HUDEP-2 (cell line): ENCODE data around the gene POLD3.

Experiments used
- DNase-seq, 76 experiments: peaks; one replicate each; lab custom pipeline; 2025; ENCODE audit not compliant: unreplicated experiment in 76 of 76; lab: John Stamatoyannopoulos, UW

The POLD3 gene, protein sequence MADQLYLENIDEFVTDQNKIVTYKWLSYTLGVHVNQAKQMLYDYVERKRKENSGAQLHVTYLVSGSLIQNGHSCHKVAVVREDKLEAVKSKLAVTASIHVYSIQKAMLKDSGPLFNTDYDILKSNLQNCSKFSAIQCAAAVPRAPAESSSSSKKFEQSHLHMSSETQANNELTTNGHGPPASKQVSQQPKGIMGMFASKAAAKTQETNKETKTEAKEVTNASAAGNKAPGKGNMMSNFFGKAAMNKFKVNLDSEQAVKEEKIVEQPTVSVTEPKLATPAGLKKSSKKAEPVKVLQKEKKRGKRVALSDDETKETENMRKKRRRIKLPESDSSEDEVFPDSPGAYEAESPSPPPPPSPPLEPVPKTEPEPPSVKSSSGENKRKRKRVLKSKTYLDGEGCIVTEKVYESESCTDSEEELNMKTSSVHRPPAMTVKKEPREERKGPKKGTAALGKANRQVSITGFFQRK

DNA sequence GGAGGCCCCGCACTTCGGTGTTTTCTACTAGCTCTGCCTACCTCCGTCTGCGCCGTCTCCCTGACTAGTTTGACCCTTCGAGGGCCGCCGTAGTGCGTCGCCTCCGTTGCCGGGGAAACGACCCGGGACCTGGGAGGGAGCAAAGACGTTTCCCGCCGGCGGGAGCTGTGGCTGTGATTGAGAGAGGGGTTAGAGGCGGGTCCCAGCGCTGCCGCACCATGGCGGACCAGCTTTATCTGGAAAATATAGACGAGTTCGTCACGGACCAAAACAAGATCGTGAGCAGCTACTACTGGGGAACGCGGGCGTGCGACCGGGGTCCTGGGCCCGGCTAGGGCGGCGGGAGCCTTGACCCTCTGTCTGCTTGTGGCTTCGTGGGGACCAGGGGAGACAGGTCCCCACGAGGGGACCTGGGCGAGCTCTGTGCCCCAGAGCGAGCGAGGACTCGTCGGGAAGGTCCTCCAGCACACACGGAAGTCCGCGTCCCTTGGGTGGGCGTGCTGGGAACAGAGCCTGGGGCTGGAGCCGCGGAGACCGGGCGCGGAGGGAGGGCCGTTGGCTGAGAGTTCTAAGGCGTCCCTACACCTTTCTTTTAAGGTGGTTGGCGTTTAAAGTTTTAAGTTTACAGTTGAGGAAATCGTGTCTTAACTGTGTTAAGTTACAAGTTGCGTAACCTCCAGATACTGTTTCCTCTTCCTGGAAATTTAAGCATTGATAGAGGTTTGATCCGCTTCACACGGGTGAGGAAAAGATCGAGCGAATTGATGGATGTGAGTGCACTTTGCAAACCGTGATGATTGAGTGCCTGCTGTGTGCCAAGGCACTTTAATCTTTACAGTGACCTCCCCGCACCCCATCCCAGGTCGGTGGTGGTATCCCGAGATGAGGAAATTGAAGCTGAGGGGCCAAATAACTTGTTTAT lies at the start of gene POLD3:
POLD3 (plus strand) TSS at position 142 of the 922 bp plus-strand sequence; CDS start at position 219, 77 bp downstream.
- DNase-seq: peak; percentile 12 to 93 (median 86)

- DNase-seq: no peak
These were observed 48.4 kb upstream of the POLD3 start for GRCh38 chr11:74543991-74544390.

DNA sequence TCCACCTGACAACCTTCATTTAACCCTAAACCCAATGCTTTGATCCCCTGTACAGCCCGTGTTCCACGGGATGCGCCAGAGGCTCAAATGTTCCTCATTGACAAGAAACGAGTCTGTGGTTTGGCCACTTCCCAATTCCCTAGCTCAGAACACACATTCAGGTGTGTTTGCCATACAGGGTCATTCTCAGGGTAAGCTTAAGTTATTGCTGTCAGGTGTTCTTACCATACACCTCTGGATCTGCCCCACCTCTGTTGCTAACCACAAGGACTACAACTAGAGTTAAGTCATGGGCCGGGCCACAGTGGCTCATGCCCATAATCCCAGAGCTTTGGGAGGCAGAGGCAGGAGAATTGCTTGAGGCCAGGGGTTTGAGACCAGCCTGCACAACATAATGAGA lies 45.6 kb upstream of the POLD3 start:
- no peak for DNase-seq

DNA sequence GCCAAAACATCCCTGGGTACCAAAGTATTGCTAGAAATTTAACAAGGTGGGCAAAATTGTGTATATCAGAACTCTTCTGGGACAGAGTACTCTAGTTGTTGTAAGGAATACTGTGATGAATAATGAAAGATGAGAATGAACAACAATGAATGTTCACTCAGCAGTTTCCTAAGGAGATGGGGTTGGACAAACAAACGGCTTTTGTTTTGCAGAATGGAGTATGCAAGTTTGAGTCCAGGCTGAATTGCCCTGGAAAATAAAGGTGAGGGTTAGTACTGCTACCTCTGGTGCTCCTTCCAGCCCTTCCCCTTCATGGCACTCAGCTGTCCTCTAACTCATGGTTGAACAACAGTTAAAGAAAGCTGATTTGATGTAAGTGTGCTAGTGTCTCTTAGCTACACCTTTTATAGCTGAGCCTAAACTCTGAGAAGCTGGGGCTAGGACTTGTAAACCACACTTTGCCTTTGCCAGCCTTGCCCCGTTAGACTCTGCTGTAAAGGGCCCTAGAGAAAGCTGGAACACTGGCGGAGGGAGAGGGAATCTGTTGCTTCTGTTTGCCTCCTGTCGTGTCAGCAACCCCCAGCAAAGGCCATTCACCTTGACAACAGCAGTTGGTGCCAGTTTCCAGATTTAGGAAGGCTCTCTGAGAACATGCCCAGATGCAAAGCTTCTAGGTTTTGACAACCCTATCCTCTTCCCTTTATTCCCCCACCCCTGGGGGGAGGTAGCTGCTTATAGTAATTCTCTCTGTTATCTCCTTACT lies 41.2 kb upstream of the POLD3 start:
- no peak for DNase-seq

GRCh38 chr11:74551754-74552145 lies 40.6 kb upstream of the POLD3 start:
- no peak for DNase-seq

DNA sequence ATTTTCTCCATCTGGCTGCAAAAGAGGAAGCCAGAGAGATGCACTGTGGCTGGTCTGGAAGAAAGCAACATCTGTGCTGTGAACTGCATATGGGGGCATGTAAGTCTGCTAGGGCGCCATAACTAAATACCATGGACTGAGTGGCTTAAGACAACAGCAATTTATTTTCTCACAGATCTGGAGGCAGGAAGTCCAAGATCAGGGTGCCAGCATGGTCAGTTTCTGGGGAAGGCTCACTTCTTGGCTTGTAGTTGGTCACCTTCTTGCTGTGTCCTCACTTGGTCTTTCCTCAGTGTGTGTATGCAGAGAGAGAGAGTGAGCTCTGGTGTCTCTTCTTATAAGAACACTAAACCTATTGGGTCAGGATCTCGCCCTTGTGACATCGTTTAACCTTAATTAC lies 34.9 kb upstream of the POLD3 start:
- no peak for DNase-seq

GRCh38 chr11:74559110-74559933 lies 33.1 kb upstream of the POLD3 start:
- DNase-seq: no peak

GRCh38 chr11:74559934-74560309 lies 32.5 kb upstream of the POLD3 start:
- DNase-seq: no peak

DNA sequence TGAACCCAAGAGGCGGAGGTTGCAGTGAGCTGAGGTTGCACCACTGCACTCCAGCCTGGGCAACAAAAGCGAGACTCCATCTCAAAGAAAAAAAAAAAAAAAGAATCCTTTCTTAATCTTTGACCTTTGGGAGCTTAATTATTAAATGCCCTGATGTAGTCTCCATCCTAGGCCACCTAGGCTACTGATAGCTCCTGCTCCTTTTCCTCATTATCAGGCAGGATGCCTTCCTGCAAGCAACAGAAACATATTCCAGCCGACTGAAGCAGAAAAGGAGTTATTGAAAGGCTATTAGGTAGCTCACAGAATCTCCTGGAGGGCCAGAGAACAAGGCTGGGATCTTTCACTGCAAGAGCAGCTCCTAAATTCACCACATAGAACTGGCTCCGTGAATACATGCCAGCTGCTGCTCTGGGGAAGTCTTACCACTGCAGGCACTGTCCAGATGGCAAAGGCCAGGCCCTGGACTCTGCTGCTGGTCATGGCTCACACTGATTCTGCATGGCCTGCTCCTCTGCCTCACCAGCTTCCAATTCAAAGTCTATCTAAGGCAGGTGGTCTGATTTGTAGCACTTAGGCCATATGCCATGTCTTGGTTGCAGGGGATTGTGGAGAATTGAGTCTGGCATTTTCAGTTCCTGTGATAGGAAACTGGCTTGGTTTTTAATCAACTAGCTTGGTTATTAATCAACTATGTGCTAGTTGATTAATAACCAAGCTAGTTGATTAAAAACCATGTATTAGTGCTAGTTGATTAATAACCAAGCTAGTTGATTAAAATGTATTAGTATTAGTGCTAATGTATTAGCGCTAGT lies 26.0 kb upstream of the POLD3 start:
- DNase-seq: no peak

GRCh38 chr11:74568028-74568427 lies 24.4 kb upstream of the POLD3 start:
- DNase-seq: no peak

DNA sequence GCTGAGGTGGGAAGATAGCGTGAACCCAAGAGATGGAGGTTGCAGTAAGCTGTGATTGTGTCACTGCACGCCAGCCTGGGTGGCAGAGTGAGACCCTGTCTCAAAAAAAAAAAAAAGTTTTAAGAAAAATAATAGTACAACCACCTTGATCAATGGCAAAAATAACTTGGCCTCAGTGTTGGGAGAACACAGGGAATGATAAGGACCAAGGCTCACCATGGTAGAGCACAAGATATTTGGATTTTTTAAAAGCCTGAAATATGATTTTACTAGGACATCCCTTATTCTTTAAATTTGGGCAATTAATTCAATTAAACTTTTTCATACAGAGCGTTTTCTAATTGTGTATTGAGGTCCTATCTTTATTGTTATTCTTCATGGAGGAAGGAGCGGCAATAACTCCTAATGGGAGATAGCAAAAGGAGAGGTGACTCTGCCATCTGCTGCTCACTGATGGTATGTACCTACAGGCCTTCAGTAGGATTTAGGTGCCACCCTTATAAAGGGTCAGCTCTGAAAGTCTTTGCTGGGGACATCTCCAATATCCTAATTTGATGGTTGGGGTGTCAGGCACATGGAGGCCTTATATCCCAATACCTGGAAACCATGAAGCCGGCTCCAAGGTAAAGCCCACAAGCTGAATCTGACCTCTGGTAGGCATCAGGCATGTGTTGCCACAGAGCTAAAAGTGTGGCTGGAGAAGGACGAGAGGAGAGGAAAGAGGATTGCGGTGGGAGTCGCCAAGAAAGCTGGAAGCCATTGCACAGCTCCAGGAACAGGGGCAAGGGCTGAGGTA lies 21.9 kb upstream of the POLD3 start:
- peak in 45 of 76 experiments; percentile 1 to 61 (median 23) for DNase-seq

DNA sequence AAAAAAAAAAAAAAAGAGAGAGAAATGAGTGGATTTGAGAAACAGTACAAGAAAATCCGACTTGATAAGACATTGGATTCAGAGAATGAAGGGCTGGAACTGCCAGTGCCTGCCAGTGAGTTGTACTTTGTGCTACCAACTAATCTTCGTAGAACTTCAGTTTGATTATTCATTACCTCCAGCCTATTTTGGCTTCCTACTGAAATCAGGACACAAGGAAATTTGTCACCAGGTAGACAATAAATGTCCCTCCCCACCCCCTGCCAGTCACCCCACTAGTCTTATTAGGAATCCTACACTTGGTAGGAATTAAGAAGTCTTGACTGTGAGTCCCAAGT lies 21.4 kb upstream of the POLD3 start:
- no peak for DNase-seq

DNA sequence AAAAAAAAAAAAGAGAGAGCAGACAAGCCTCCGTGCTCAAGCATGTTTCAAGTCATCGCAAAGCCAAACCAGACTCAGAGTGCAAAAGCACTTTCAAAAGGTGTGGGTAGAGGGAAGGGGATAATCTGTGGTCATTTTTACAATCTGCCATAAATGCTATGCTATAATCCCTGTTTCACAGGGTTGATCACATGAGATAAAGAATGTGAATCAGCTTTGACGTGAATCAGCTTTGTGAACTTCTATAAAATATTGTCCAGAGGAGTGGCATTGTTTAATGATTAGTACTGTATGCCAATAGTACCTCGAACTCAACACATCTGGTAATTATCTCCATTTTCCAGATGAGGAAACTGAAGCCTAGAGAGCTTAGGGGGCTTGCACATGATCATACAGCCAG lies 20.0 kb upstream of the POLD3 start:
- DNase-seq: no peak

GRCh38 chr11:74574563-74574962 lies 17.8 kb upstream of the POLD3 start:
- no peak for DNase-seq

GRCh38 chr11:74575999-74576398 lies 16.4 kb upstream of the POLD3 start:
- no peak for DNase-seq

- DNase-seq: no peak
These were observed 15.2 kb upstream of the POLD3 start for GRCh38 chr11:74577181-74577580.

DNA sequence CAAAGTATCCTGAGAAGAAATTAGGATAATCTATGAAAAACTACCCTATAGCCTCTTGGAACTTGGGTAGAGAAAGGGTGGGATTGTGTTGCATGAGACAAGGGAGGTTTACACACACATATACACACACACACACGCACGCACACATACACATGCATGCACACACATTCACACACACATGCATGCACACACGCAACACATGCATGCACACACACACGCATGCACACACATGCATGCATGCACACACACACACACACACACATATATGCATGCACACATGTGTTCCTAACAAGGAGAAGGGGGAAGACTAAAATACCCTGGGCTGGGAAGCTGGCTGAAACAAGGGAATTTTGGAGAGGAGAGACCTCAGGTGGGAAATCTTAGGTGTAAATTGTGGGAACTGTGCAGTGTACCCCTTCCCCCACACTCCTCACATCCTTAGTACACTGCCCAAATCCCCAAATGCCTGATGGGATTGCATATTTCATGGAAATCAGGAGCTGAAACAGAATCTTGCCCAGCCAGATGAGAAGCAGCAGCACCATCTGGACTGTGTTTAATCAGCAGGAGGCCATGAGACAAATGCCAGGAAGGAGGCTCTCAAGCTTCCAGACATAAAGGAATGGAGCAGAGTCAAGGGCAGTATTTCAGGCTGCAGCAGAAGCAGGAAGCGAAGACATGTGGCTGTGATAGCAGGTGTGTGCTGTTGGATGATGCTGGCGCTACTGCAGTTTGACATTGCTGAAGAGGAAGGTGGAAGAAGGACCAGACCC lies 14.6 kb upstream of the POLD3 start:
- no peak for DNase-seq
